Neutrophil (primary cell): ENCODE data around the gene TCFL5.

ENCODE experiments used
- H3K27ac ChIP-seq: fragments of 200-600 bp; sonication (generic); 2 replicates; pipeline ENCODE4 v1.5.1; 2016; ENCODE audit warnings: mild to moderate bottlenecking, moderate library complexity
- H3K27me3 ChIP-seq: fragments of 200-600 bp; sonication (generic); 2 replicates; pipeline ENCODE4 v1.6.0; 2016; ENCODE audit warnings: mild to moderate bottlenecking
- H3K36me3 ChIP-seq: fragments of 200-600 bp; sonication (generic); 2 replicates; pipeline ENCODE4 v1.5.1; 2017
- H3K4me1 ChIP-seq, 2 experiments: fragments of 200-600 bp in 1 of 2; sonication (generic) in 1 of 2; 1 replicate in 1 of 2; 2 replicates in 1 of 2; pipeline versions ENCODE4 v1.5.1 to v1.6.1; 2013 to 2016; ENCODE audit warnings: low read depth in 1 of 2, low read length in 1 of 2, mild to moderate bottlenecking in 1 of 2, moderate library complexity in 1 of 2; ENCODE audit not compliant: control insufficient read depth in 1 of 2, insufficient read depth in 1 of 2
- H3K4me3 ChIP-seq, 2 experiments: fragments of 200-600 bp in 1 of 2; sonication (generic) in 1 of 2; 1 replicate in 1 of 2; 2 replicates in 1 of 2; pipeline ENCODE4 v1.5.1; 2013 to 2016; ENCODE audit warnings: low read depth in 1 of 2, low read length in 1 of 2, mild to moderate bottlenecking in 1 of 2, moderate library complexity in 1 of 2
- H3K9me3 ChIP-seq: fragments of 200-600 bp; sonication (generic); 2 replicates; pipeline ENCODE4 v1.5.1; 2016
- TF ChIP-seq, protein P1 (sequence below): fragments of 200-600 bp; sonication (generic); IDR thresholded peaks from 2 replicates; pipeline ENCODE4 v1.5.1; 2016; ENCODE audit warnings: antibody characterized with exemption

Gene TCFL5

DNA sequence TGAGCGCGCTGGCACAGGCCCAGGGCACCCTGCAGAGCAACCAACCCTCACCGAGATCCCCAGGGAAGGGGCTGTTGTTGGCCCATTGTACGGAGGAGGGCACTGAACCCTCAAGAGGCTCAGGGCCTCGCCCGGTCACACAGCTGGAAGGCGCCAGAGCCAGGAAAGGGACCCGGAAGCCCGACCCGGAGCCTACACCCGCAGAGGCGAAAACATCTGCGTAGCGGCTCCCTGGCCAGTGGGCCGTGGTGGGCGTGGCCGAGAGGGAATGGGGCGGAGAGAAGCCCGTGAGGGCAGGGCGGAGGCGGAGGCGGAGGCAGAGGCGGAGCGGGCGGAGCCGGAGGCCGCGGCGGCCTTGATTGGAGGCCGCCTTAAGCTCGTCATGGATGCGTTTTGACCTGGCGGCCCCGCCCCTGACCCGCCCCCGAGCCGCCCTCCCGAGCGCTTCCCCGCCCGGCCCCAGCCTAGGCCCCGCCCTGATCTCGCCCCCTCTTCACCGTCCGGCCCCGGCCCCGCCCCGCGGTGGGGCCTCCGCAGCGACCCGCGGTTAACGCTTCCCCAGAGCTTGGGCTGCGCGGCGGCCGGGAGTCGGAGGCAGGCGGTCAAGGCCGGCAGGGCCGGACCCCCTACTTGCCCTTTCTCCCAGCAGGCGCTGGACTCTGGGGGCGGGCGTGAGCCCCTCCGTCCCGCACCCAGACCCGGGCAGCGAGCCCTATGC lies 67.5 kb downstream of the TCFL5 start:
- TF ChIP-seq, protein P1, sequence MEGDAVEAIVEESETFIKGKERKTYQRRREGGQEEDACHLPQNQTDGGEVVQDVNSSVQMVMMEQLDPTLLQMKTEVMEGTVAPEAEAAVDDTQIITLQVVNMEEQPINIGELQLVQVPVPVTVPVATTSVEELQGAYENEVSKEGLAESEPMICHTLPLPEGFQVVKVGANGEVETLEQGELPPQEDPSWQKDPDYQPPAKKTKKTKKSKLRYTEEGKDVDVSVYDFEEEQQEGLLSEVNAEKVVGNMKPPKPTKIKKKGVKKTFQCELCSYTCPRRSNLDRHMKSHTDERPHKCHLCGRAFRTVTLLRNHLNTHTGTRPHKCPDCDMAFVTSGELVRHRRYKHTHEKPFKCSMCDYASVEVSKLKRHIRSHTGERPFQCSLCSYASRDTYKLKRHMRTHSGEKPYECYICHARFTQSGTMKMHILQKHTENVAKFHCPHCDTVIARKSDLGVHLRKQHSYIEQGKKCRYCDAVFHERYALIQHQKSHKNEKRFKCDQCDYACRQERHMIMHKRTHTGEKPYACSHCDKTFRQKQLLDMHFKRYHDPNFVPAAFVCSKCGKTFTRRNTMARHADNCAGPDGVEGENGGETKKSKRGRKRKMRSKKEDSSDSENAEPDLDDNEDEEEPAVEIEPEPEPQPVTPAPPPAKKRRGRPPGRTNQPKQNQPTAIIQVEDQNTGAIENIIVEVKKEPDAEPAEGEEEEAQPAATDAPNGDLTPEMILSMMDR: peak; percentile 59
- H3K4me1 ChIP-seq: peaks cover 29 to 44% of the 10 kb centered on the region in 2 experiments
- peak overlapping the region; percentile 92 for H3K27ac ChIP-seq
- no peaks in the 10 kb centered on the region for H3K27me3 ChIP-seq
- no peaks in the 10 kb centered on the region for H3K9me3 ChIP-seq
- H3K36me3 ChIP-seq: peaks cover 10% of the 10 kb centered on the region
- H3K4me3 ChIP-seq: peak overlapping the region; percentile 69 to 72

DNA sequence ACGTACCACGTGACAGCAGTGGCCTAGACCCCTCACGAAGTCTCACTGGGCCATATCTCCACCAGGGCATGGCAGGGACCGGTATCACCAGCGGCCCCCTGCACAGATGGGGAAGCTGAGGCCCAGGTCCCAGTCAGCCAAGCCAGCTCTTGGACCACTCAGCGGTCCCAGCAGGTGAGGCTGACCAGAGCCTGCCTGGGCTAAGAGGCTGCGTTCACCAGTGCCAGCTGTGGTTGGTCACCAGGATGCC lies 67.9 kb downstream of the TCFL5 start:
- Histone ChIP-seq H3K27ac (peak overlapping the region; percentile 92), H3K4me3 (peak overlapping the region; percentile 61 to 69), H3K27me3 (no peaks in the 10 kb centered on the region), H3K9me3 (no peaks in the 10 kb centered on the region), H3K4me1 (peaks cover 29 to 44% of the 10 kb centered on the region in 2 experiments), H3K36me3 (peaks cover 5% of the 10 kb centered on the region)
- TF ChIP-seq, protein P1: no peak

GRCh38 chr20:62792940-62793756 lies 68.5 kb downstream of the TCFL5 start:
- Histone ChIP-seq H3K4me3 (peak overlapping the region; percentile 61 to 69), H3K27ac (peak overlapping the region; percentile 92), H3K9me3 (no peaks in the 10 kb centered on the region), H3K4me1 (peaks cover 29 to 44% of the 10 kb centered on the region in 2 experiments), H3K27me3 (no peaks in the 10 kb centered on the region), H3K36me3 (no peaks in the 10 kb centered on the region)
- TF ChIP-seq, protein P1: no peak

GRCh38 chr20:62792182-62792939 lies 69.3 kb downstream of the TCFL5 start:
- Histone ChIP-seq H3K4me1 (peaks cover 34 to 46% of the 10 kb centered on the region in 2 experiments), H3K36me3 (no peaks in the 10 kb centered on the region), H3K4me3 (no peak overlapping the region), H3K9me3 (no peaks in the 10 kb centered on the region), H3K27ac (peak overlapping the region; percentile 20), H3K27me3 (no peaks in the 10 kb centered on the region)
- TF ChIP-seq, protein P1: no peak

GRCh38 chr20:62791301-62792181 lies 70.1 kb downstream of the TCFL5 start:
- Histone ChIP-seq H3K27ac (peak overlapping the region; percentile 20), H3K4me3 (no peak overlapping the region), H3K27me3 (no peaks in the 10 kb centered on the region), H3K4me1 (peaks cover 28 to 40% of the 10 kb centered on the region in 2 experiments), H3K36me3 (no peaks in the 10 kb centered on the region), H3K9me3 (no peaks in the 10 kb centered on the region)
- TF ChIP-seq, protein P1: peak; percentile 86
